Glutamatergic neuron (in vitro differentiated cells): ENCODE measurements around the gene CPB2. TPM values are rescaled to one million over a fixed set of nuclear protein-coding genes. Genes with fewer than 3 reads are reported as not detected.

Experiments used
- DNase-seq: peaks from one replicate; pipeline ENCODE4 v3.0.0; 2022
- H3K27ac Mint-ChIP-seq: one replicate; pipeline ENCODE4 v1.8.0; 2020; ENCODE audit warnings: mild to moderate bottlenecking, mixed read lengths, inconsistent platforms; ENCODE audit not compliant: unreplicated experiment
- H3K27me3 Mint-ChIP-seq: one replicate; pipeline ENCODE4 v1.8.0; 2020; ENCODE audit warnings: mild to moderate bottlenecking, moderate library complexity, mixed read lengths, inconsistent platforms; ENCODE audit not compliant: unreplicated experiment
- H3K36me3 Mint-ChIP-seq: one replicate; pipeline ENCODE4 v1.8.0; 2020; ENCODE audit warnings: mild to moderate bottlenecking, mixed read lengths, inconsistent platforms; ENCODE audit not compliant: unreplicated experiment
- H3K4me1 Mint-ChIP-seq: one replicate; pipeline ENCODE4 v1.8.0; 2020; ENCODE audit warnings: mild to moderate bottlenecking, low read depth, mixed read lengths, inconsistent platforms; ENCODE audit not compliant: unreplicated experiment
- H3K4me3 Mint-ChIP-seq: one replicate; pipeline ENCODE4 v1.8.0; 2020; ENCODE audit warnings: mild to moderate bottlenecking, mixed read lengths, inconsistent platforms; ENCODE audit not compliant: unreplicated experiment
- H3K9me3 Mint-ChIP-seq: one replicate; pipeline ENCODE4 v1.8.0; 2020; ENCODE audit warnings: mild to moderate bottlenecking, moderate library complexity, mixed read lengths, inconsistent platforms; ENCODE audit not compliant: unreplicated experiment
- total RNA-seq: library from RNA; stranded (reverse); fragmentation: NEBNext Ultra II Directional; extraction: Animal tissue kit (Norgen Biotek cat#: 25700); gene quantifications from one replicate; pipeline ENCODE4 v1.2.1, GENCODE V29; 2021; ENCODE audit not compliant: unreplicated experiment
- TF ChIP-seq, protein P1 (sequence below): fragments of 200-600 bp; sonication (generic); IDR thresholded peaks from one replicate; pipeline ENCODE4 v1.5.0; 2021; ENCODE audit not compliant: partially characterized antibody, unreplicated experiment

Gene CPB2
- total RNA-seq, 1 donor from 2014 or later, result not detected

- H3K27ac Mint-ChIP-seq, result no peak overlapping the region
- no peaks in the 10 kb centered on the region for H3K36me3 Mint-ChIP-seq
- TF ChIP-seq, protein P1, sequence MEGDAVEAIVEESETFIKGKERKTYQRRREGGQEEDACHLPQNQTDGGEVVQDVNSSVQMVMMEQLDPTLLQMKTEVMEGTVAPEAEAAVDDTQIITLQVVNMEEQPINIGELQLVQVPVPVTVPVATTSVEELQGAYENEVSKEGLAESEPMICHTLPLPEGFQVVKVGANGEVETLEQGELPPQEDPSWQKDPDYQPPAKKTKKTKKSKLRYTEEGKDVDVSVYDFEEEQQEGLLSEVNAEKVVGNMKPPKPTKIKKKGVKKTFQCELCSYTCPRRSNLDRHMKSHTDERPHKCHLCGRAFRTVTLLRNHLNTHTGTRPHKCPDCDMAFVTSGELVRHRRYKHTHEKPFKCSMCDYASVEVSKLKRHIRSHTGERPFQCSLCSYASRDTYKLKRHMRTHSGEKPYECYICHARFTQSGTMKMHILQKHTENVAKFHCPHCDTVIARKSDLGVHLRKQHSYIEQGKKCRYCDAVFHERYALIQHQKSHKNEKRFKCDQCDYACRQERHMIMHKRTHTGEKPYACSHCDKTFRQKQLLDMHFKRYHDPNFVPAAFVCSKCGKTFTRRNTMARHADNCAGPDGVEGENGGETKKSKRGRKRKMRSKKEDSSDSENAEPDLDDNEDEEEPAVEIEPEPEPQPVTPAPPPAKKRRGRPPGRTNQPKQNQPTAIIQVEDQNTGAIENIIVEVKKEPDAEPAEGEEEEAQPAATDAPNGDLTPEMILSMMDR, result no peak
- no peaks in the 10 kb centered on the region for H3K4me1 Mint-ChIP-seq
- DNase-seq, result no peak
- no peaks in the 10 kb centered on the region for H3K27me3 Mint-ChIP-seq
- H3K9me3 Mint-ChIP-seq, result no peaks in the 10 kb centered on the region
- H3K4me3 Mint-ChIP-seq, result no peak overlapping the region
Observed at GRCh38 chr13:46134494-46134893, 29.7 kb upstream of the CPB2 start.

DNA sequence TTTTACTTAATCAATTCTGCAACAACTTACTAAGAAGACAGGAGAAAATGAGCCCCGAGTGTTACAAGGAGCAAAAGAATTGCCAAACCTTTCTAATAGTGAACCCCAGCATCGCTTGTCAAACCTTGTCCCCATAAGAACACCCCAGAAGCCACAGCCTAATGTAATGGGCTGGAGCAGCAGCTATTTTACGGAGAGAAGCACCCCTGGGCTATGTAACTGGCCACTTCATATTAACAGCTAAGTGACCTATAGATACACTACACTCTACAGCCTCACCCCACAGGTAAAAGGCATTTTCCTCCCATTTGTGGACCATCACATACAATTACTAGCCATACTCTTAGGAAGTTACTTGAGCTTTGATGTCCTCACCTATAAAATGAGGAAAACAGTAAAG is 27.3 kb upstream of the CPB2 start:
- Mint-ChIP-seq H3K4me3 (no peak overlapping the region), H3K4me1 (no peaks in the 10 kb centered on the region), H3K36me3 (no peaks in the 10 kb centered on the region), H3K9me3 (no peaks in the 10 kb centered on the region), H3K27me3 (no peaks in the 10 kb centered on the region), H3K27ac (no peak overlapping the region)
- TF ChIP-seq, protein P1, result no peak
- DNase-seq, result no peak

GRCh38 chr13:46131705-46132104 is 26.9 kb upstream of the CPB2 start:
- H3K27me3 Mint-ChIP-seq, result no peaks in the 10 kb centered on the region

DNA sequence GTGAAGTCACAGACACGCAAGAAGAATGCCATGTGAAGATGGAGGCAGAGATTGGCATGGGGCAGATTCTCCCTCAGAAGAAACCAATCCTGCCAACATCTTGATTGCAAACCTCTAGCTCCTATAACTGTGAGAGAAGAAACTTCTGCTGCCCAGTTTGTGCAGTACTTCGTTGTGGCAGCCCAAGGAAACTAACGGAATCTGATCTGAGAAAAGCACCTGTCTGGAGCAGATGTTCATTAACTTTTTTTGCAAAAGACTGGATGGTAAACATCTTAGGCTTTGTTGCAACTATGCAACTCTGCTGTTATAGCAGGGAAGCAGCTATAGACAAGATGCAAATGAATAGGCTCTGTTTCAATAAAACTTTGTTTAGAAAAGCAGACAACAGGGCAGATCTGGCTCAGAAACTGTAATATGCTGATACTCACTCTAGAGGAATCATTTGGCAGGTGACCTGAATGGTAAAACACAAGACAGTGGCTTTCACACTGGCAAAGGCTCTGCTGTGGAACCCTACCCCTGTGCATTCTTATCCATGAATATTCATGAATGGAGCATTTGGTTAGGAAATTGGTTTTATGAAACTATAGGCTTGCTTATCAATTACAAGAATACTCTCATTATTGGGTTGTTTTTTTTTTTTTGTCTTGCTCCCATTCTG is 25.3 kb upstream of the CPB2 start:
- no peaks in the 10 kb centered on the region for H3K36me3 Mint-ChIP-seq
- no peaks in the 10 kb centered on the region for H3K27me3 Mint-ChIP-seq
- no peaks in the 10 kb centered on the region for H3K9me3 Mint-ChIP-seq
- H3K4me1 Mint-ChIP-seq, result no peaks in the 10 kb centered on the region
- H3K4me3 Mint-ChIP-seq, result no peak overlapping the region
- no peak for DNase-seq
- TF ChIP-seq, protein P1, result no peak
- no peak overlapping the region for H3K27ac Mint-ChIP-seq

More at GRCh38 chr13:46131705-46132104, 26.9 kb upstream of the CPB2 start:
- Mint-ChIP-seq H3K27ac (no peak overlapping the region), H3K9me3 (no peaks in the 10 kb centered on the region), H3K4me1 (no peaks in the 10 kb centered on the region), H3K36me3 (no peaks in the 10 kb centered on the region), H3K4me3 (no peak overlapping the region)
- no peak for DNase-seq
- TF ChIP-seq, protein P1, result no peak

GRCh38 chr13:46129124-46129523 is 24.3 kb upstream of the CPB2 start:
- no peak overlapping the region for H3K27ac Mint-ChIP-seq
- H3K9me3 Mint-ChIP-seq, result no peaks in the 10 kb centered on the region
- TF ChIP-seq, protein P1, result no peak
- H3K4me3 Mint-ChIP-seq, result no peak overlapping the region
- no peaks in the 10 kb centered on the region for H3K27me3 Mint-ChIP-seq
- no peak for DNase-seq
- no peaks in the 10 kb centered on the region for H3K4me1 Mint-ChIP-seq
- H3K36me3 Mint-ChIP-seq, result no peaks in the 10 kb centered on the region
